BE2C (cell line): ENCODE data around the gene VN1R4.
"Not testable (repeated sequence)": the region's sequence is repeated elsewhere in the genome, so short reads cannot be mapped to it uniquely, and the experiment has no call there.

Source experiments
- DNase-seq: peaks from one replicate; pipeline ENCODE4 v3.0.0-alpha.2; 2020
- H3K27me3 ChIP-seq: fragments of 250-450 bp; sonication (Bioruptor Pico); 2 replicates; pipeline ENCODE4 v1.5.1; 2020; ENCODE audit warnings: mild to moderate bottlenecking
- H3K36me3 ChIP-seq: fragments of 250-450 bp; sonication (Bioruptor Pico); 2 replicates; pipeline ENCODE4 v1.5.1; 2020; ENCODE audit warnings: mild to moderate bottlenecking
- H3K4me1 ChIP-seq: fragments of 250-450 bp; sonication (Bioruptor Pico); 2 replicates; pipeline ENCODE4 v1.5.1; 2020
- H3K4me3 ChIP-seq: 2 replicates; pipeline ENCODE4 v1.5.1; 2011; ENCODE audit warnings: low read depth, low read length
- H3K9me3 ChIP-seq: fragments of 250-450 bp; sonication (Bioruptor Pico); 2 replicates; pipeline ENCODE4 v1.5.1; 2020
- CTCF ChIP-seq: IDR thresholded peaks from 2 replicates; pipeline ENCODE4 v1.5.1; 2012; ENCODE audit warnings: mild to moderate bottlenecking, low read depth, low read length

The VN1R4 gene

GRCh38 chr19:53246498-53246897 lies 21.0 kb downstream of the VN1R4 start:
- Histone ChIP-seq H3K9me3 (no peaks in the 10 kb centered on the region; the same call in 1 of the 2 replicates), H3K4me1 (no peaks in the 10 kb centered on the region), H3K27me3 (no peaks in the 10 kb centered on the region), H3K36me3 (peaks cover 27% of the 10 kb centered on the region), H3K4me3 (no peak overlapping the region)
- DNase-seq, result no peak
- TF ChIP-seq CTCF, result no peak

- H3K27me3 ChIP-seq, result no peaks in the 10 kb centered on the region
- DNase-seq, result no peak
- no peak overlapping the region for H3K4me3 ChIP-seq
- peaks cover 2% of the 10 kb centered on the region for H3K9me3 ChIP-seq
- peaks cover 17% of the 10 kb centered on the region for H3K36me3 ChIP-seq
- TF ChIP-seq CTCF, result no peak
- no peaks in the 10 kb centered on the region for H3K4me1 ChIP-seq
Observed at GRCh38 chr19:53237114-53237777, 30.3 kb downstream of the VN1R4 start.

- Histone ChIP-seq H3K27me3 (no peaks in the 10 kb centered on the region), H3K9me3 (peaks cover 3% of the 10 kb centered on the region; the same call in 1 of the 2 replicates)
- DNase-seq, result no peak
Observed at GRCh38 chr19:53224606-53225005, 42.9 kb downstream of the VN1R4 start.

GRCh38 chr19:53222716-53223115 lies 44.8 kb downstream of the VN1R4 start:
- not testable (repeated sequence) for DNase-seq, H3K4me1 ChIP-seq, H3K4me3 ChIP-seq, H3K36me3 ChIP-seq, H3K9me3 ChIP-seq, H3K27me3 ChIP-seq

More at GRCh38 chr19:53224606-53225005, 42.9 kb downstream of the VN1R4 start:
- Histone ChIP-seq H3K4me1 (no peaks in the 10 kb centered on the region), H3K36me3 (no peaks in the 10 kb centered on the region), H3K4me3 (no peak overlapping the region)
- TF ChIP-seq CTCF, result no peak
